K562 (cell line): ENCODE measurements around the gene KMT2D. TPM values are rescaled to one million over a fixed set of nuclear protein-coding genes. Genes with fewer than 3 reads are reported as not detected.
A peak's percentile ranks its signal among the peaks of the same experiment; 100 is the strongest.

ENCODE experiments used
- CBFA2T2 ChIP-seq: fragments of 450-650 bp; conservative IDR thresholded peaks from 2 replicates; pipeline ENCODE4 v1.6.1; 2017; ENCODE audit warnings: mild to moderate bottlenecking
- CBFA2T3 ChIP-seq: fragments of 450-650 bp; IDR thresholded peaks from 2 replicates; pipeline ENCODE4 v1.6.1; 2017
- CREB1 ChIP-seq, 2 experiments: sonication (generic) in 1 of 2; formaldehyde crosslinking in 1 of 2; IDR thresholded peaks; 2 replicates each; pipeline versions ENCODE4 v1.6.1 to v1.8.0; 2012 to 2022; ENCODE audit warnings: inconsistent platforms in 1 of 2, mild to moderate bottlenecking in 1 of 2, missing genetic modification reagents in 1 of 2, moderate library complexity in 1 of 2
- DIDO1 ChIP-seq: fragments of 450-650 bp; IDR thresholded peaks from 2 replicates; pipeline ENCODE4 v1.6.1; 2016; ENCODE audit warnings: low read depth, missing biosample characterization, missing genetic modification characterization
- E2F3 ChIP-seq: fragments of 250-450 bp; sonication (Bioruptor Pico); IDR thresholded peaks from 2 replicates; pipeline ENCODE4 v1.4.0; 2020; ENCODE audit warnings: mild to moderate bottlenecking
- ESRRA ChIP-seq: fragments of 450-650 bp; IDR thresholded peaks from 2 replicates; pipeline ENCODE4 v1.6.1; 2014; ENCODE audit warnings: low read depth, mild to moderate bottlenecking, moderate library complexity, borderline replicate concordance
- ETV6 ChIP-seq, 3 experiments: fragments of 150-350 bp in 1 of 3; sonication (generic) in 1 of 3; formaldehyde crosslinking in 1 of 3; IDR thresholded peaks; 2 replicates each; pipeline versions ENCODE4 v1.6.1 to v1.8.0; 2014 to 2022; ENCODE audit warnings: borderline replicate concordance in 2 of 3, low read depth in 2 of 3, antibody characterized with exemption in 1 of 3, low read length in 1 of 3, mild to moderate bottlenecking in 1 of 3, missing genetic modification reagents in 1 of 3
- FIP1L1 ChIP-seq: fragments of 200-400 bp; formaldehyde crosslinking; IDR thresholded peaks from 2 replicates; pipeline ENCODE4 v1.6.1; 2018; ENCODE audit warnings: mild to moderate bottlenecking, low read depth, low read length; ENCODE audit not compliant: poor library complexity, severe bottlenecking
- GTF2F1 ChIP-seq: IDR thresholded peaks from 2 replicates; pipeline ENCODE4 v1.6.1; 2011; ENCODE audit warnings: low read depth, low read length, improper control_type of control experiment
- HDAC3 ChIP-seq: fragments of 450-650 bp; IDR thresholded peaks from 2 replicates; pipeline ENCODE4 v1.6.1; 2018; ENCODE audit warnings: borderline replicate concordance, mild to moderate bottlenecking, moderate library complexity; ENCODE audit not compliant: partially characterized antibody
- ID3 ChIP-seq, 2 experiments: fragments of 250-450 bp in 1 of 2; fragments of 450-650 bp in 1 of 2; sonication (Bioruptor Pico) in 1 of 2; IDR thresholded peaks; 2 replicates each; pipeline versions ENCODE4 v1.6.1 to v1.8.0; 2016 to 2021; ENCODE audit warnings: mild to moderate bottlenecking in 2 of 2, moderate library complexity in 2 of 2, missing compliant biosample characterization in 1 of 2, missing genetic modification characterization in 1 of 2
- MXI1 ChIP-seq: IDR thresholded peaks from 2 replicates; pipeline ENCODE4 v1.6.1; 2011; ENCODE audit warnings: low read depth, mild to moderate bottlenecking, improper control_type of control experiment, low read length
- NCOA1 ChIP-seq: fragments of 450-650 bp; IDR thresholded peaks from 2 replicates; pipeline ENCODE4 v1.6.1; 2016; ENCODE audit warnings: low read depth
- NFIC ChIP-seq: fragments of 450-650 bp; IDR thresholded peaks from 2 replicates; pipeline ENCODE4 v1.6.1; 2017; ENCODE audit warnings: mild to moderate bottlenecking, inconsistent platforms
- POLR2G ChIP-seq: fragments of 200-400 bp; formaldehyde crosslinking; IDR thresholded peaks from 2 replicates; pipeline ENCODE4 v1.6.1; 2017; ENCODE audit warnings: low read depth, mild to moderate bottlenecking, antibody characterized with exemption, low read length, moderate library complexity
- RBBP5 ChIP-seq: fragments of 200-600 bp; sonication (generic); IDR thresholded peaks from 2 replicates; pipeline ENCODE4 v1.6.1; 2012; ENCODE audit warnings: borderline replicate concordance, mild to moderate bottlenecking, low read length, control low read depth, inconsistent platforms; ENCODE audit not compliant: insufficient read depth, poor library complexity, severe bottlenecking
- TEAD2 ChIP-seq: fragments of 450-650 bp; IDR thresholded peaks from 2 replicates; pipeline ENCODE4 v1.6.1; 2016; ENCODE audit warnings: missing genetic modification characterization, control low read depth, missing compliant biosample characterization
- THAP12 ChIP-seq: fragments of 250-450 bp; sonication (Bioruptor Pico); IDR thresholded peaks from 2 replicates; pipeline ENCODE4 v1.9.0; 2021; ENCODE audit warnings: mild to moderate bottlenecking, inconsistent platforms
- TRIM25 ChIP-seq: fragments of 450-650 bp; IDR thresholded peaks from 2 replicates; pipeline ENCODE4 v1.7.0; 2016; ENCODE audit warnings: borderline replicate concordance
- ZBTB7A ChIP-seq: IDR thresholded peaks from 2 replicates; pipeline ENCODE4 v1.6.1; 2011; ENCODE audit warnings: low read depth, mild to moderate bottlenecking, low read length, moderate library complexity, borderline replicate concordance; ENCODE audit not compliant: control insufficient read depth
- ZNF431 ChIP-seq: sonication (generic); formaldehyde crosslinking; IDR thresholded peaks from 2 replicates; pipeline ENCODE4 v1.8.0; 2022; ENCODE audit warnings: mild to moderate bottlenecking, missing genetic modification reagents
- polyA plus RNA-seq, 8 experiments: library from polyadenylated mRNA; depleted of rRNA in 4 of 8; stranded (reverse) in 5 of 8; unstranded in 3 of 8; fragments of >200 nt; fragmentation: Nextera tagmentation in 2 of 8; fragmentation: Illumina TruSeq in 1 of 8; extraction: Ambion mirVana in 2 of 8; extraction: Trizol in 1 of 8; gene quantifications; 2 replicates each; pipeline versions ENCODE4 v1.2.1 to v1.2.3, GENCODE V29; 2011 to 2014; ENCODE audit warnings: inconsistent platforms in 1 of 8, missing spikeins in 1 of 8
- total RNA-seq, 7 experiments: library from RNA; depleted of rRNA in 6 of 7; stranded (reverse); fragments of >200 nt in 6 of 7; fragmentation: Illumina TruSeq in 2 of 7; extraction: Trizol in 2 of 7; gene quantifications; 2 replicates each; pipeline versions ENCODE4 v1.2.1 to v1.2.3, GENCODE V29; 2011 to 2021; ENCODE audit warnings: low replicate concordance in 1 of 7

The KMT2D gene
- total and polyA plus RNA-seq, 9 of the 15 experiments (the other 6 are each of a cell fraction or from before 2014, with no cell fraction given): 0.22 to 93.7 (median 13.7) TPM

DNA sequence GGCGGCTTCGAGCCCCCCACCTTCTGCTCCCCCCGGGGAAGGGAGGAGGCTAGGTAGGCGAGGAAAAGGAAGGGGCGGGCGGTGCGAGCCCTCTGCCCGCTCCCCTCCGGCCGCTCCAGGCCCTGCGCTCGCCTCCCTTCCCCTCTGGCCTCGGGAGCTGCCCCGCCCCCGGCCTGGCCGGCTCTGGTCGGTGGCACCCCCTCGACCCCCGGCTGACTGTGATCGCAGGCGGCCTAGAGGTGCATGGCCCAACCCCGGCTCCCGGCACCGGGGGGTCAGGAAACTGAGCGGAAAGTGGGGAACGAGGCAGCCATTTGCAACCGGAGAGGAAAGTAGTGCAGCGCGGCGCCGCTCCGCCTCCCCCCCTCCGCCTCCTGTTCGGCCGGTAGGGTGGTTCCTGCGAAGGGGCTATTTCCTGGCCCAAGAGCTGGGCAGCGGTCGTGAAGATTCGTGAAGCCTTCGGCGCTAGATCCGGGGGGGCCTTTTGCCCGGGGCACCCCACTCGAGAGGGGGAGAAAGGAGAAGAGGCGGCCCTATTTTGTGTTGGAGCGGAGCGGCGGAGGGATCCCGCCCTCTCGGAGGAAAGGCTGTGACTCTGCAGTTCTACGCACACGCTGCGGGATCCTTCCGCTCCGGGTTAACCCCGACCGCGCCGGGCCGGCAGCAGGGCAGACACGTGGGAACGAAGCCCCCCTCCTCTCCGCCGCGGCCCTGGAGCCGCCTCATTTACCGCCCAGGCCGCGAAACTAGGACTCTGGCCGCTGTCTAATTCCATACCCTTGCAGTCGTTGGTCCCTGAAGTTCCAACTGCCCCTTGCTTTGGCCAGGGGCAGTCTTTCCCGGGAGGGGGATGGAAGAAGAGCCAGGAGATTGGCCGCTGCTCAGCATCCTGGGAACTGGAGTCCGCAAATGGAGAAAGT is at the start of gene KMT2D (continued):
- no peak for TF ChIP-seq TEAD2 (tag)
- 0 out of 4 replicates have a peak, but pooled peaks of 1 of the 2 experiments have one; percentile 54 for TF ChIP-seq ETV6 (IDR thresholded peaks at IDR 0.05; ENCODE audit: borderline replicate concordance in 1 of 2, low read depth in 2 of 2, low read length in 1 of 2)
- TF ChIP-seq ETV6 (CRISPR knock-in tag; IDR thresholded peaks at IDR 0.05; ENCODE audit: borderline replicate concordance): no peak
- TF ChIP-seq E2F3 (CRISPR knock-in tag): no peak; the same call in 1 of the 2 replicates
- peak; percentile 91 for TF ChIP-seq MXI1
- TF ChIP-seq GTF2F1: peak; percentile 83; the same call in 1 of the 2 replicates
- TF ChIP-seq ID3 (CRISPR knock-in tag; IDR thresholded peaks at IDR 0.05): no peak
- TF ChIP-seq ID3 (tag; IDR thresholded peaks at IDR 0.05): peak; percentile 69; the same call in 1 of the 2 replicates
- TF ChIP-seq RBBP5: peak; percentile 88
- peak; percentile 83 for TF ChIP-seq NCOA1
- no peak; the same call in 1 of the 2 replicates for TF ChIP-seq CBFA2T2
- peak; percentile 97 for TF ChIP-seq FIP1L1
- TF ChIP-seq HDAC3: peak; percentile 79
- TF ChIP-seq CREB1 (IDR thresholded peaks at IDR 0.05): peak; percentile 90
- peak; percentile 92 for TF ChIP-seq CREB1 (CRISPR knock-in tag; IDR thresholded peaks at IDR 0.05)
- peak; percentile 84 for TF ChIP-seq DIDO1
- TF ChIP-seq ESRRA: 0 out of 2 replicates have a peak, but pooled peaks have one; percentile 30
- peak; percentile 81 for TF ChIP-seq THAP12
- peak; percentile 49 for TF ChIP-seq NFIC
- peak; percentile 96 for TF ChIP-seq ZBTB7A
- peak; percentile 35; the same call in 1 of the 2 replicates for TF ChIP-seq CBFA2T3
- TF ChIP-seq ZNF431 (CRISPR knock-in tag): peak; percentile 57; the same call in 1 of the 2 replicates
- 0 out of 2 replicates have a peak, but pooled peaks have one; percentile 21 for TF ChIP-seq TRIM25
- TF ChIP-seq POLR2G: peak; percentile 92
